HG03025 (cell line): Measurements from ENCODE around the gene IL2RG.
A peak's percentile ranks its signal among the peaks of the same experiment; 100 is the strongest.

Experiments
- ATAC-seq: cut with Tn5 transposase; IDR thresholded peaks from one replicate; pipeline ENCODE4 v1.9.1; 2021; ENCODE audit warnings: mild to moderate bottlenecking, moderate library complexity; ENCODE audit not compliant: unreplicated experiment, low FRiP score

IL2RG gene

GRCh38 chrX:71081330-71082123 is 29.9 kb downstream of the IL2RG start:
- no peak for ATAC-seq

GRCh38 chrX:71070531-71070930 is 40.8 kb downstream of the IL2RG start:
- no peak for ATAC-seq

- peak; percentile 91 for ATAC-seq
Observed at GRCh38 chrX:71068044-71068918, 43.1 kb downstream of the IL2RG start, which contains the start of gene SNX12. TSS of gene SNX12 (minus strand) at chrX:71068334. CDS start at chrX:71068306, 28 bp downstream.

GRCh38 chrX:71067712-71068043 is 43.7 kb downstream of the IL2RG start:
- peak; percentile 9 for ATAC-seq

GRCh38 chrX:71067089-71067488 is 44.3 kb downstream of the IL2RG start:
- no peak for ATAC-seq

GRCh38 chrX:71060127-71060526 is 51.2 kb downstream of the IL2RG start:
- ATAC-seq, result no peak

- no peak for ATAC-seq
Observed at GRCh38 chrX:71057848-71058530, 53.4 kb downstream of the IL2RG start.
